Measurements from ENCODE around the gene IQGAP1. TPM values are rescaled to one million over a fixed set of nuclear protein-coding genes. Genes with fewer than 3 reads are reported as not detected.

Gene IQGAP1
- total RNA-seq, 2 donors from 2014 or later: 70.4 to 79.2 TPM

DNA sequence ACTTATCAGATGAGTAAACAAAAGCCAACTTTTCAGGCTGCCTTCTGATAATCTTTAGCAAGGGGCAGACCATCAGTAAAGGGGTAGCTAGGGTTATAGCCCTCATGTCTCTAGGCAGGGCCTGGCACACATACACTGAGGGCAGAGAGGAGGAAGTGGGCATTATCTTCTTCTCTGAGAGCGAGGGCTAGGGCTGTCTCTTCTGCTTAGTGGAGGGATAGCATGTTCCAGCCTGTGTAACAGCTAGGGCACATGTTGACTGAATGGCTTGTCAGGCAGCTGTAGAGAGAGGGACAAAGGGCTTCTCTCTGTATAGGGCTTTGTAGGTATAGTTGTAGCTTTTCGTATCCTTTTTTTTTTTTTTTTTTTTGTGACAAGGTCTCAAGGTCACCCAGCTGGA, 159.5 kb downstream of the IQGAP1 start:
- DNase-seq (no peak), ATAC-seq (peak; percentile 12 to 44)
- intact Hi-C loops (cut with DNase I): no loop called here

DNA sequence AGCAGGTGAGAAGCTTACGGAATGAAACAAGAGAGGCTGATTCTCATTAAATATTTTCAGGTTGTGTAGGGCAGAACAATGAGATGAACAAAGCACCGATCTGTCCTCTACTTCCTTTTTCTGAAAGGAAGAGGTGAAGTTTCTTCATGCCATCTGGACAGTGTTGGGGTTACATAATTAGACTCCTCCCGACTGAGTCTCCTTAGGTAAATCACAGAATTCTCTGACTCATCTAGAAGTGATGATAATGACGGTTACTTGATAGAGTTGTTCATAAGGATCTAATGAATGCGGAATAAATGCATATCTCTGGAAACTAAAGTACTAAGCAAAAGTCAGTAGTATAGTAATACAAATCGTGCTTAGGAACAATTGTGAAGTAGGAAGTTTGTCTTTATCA, 162.9 kb downstream of the IQGAP1 start:
- peak in 1 of 2 donors; percentile 19 for ATAC-seq
- intact Hi-C loops (cut with DNase I): no loop called here
- no peak for DNase-seq

Other genes with a start within 250 kb of the IQGAP1 start
- gene SEMA4B, start 186.9 kb upstream of the IQGAP1 start, total RNA-seq: 10 to 100 TPM; 26.2 to 41.2 TPM
- gene CIB1, start 154.3 kb upstream of the IQGAP1 start, total RNA-seq: 10 to 100 TPM; 53.2 to 55.0 TPM
- 10 to 100 TPM in 1 of 2 donors, 1 to 10 TPM in 1; 9.4 to 11.9 TPM for gene GDPGP1, start 154.0 kb upstream of the IQGAP1 start, total RNA-seq
- not detected for gene TTLL13, start 138.7 kb upstream of the IQGAP1 start, total RNA-seq
- 100 to 1,000 TPM; 115 to 131 TPM for gene NGRN, start 122.6 kb upstream of the IQGAP1 start, total RNA-seq
- gene ZNF774, start 36.0 kb upstream of the IQGAP1 start, total RNA-seq: 1 to 10 TPM; 3.6 to 3.7 TPM
- 10 to 100 TPM; 23.1 to 29.4 TPM for gene CRTC3, start 141.7 kb downstream of the IQGAP1 start, total RNA-seq